Thoracic aorta (tissue), 2 donors: ENCODE measurements around the gene STKLD1. TPM values are rescaled to one million over a fixed set of nuclear protein-coding genes. Genes with fewer than 3 reads are reported as not detected.

ENCODE experiments used
- ATAC-seq: fragments of 150-250 bp; one replicate; pipeline ENCODE4 v1.8.0; 2017; ENCODE audit warnings: low read depth; ENCODE audit not compliant: insufficient number of reproducible peaks, low FRiP score
- DNase-seq: peaks from one replicate; pipeline ENCODE4 v3.0.0-alpha.2; 2020; ENCODE audit warnings: low spot score
- H3K27ac ChIP-seq, 2 donors: fragments of 200-600 bp; sonication (generic); 1 replicate in 1 of 2; 2 replicates in 1 of 2; pipeline ENCODE4 v1.5.1; 2016; ENCODE audit warnings: mild to moderate bottlenecking in 2 of 2, moderate library complexity in 2 of 2
- H3K27me3 ChIP-seq: fragments of 200-600 bp; sonication (generic); replicated peaks from 2 replicates; pipeline ENCODE4 v1.6.0; 2016; ENCODE audit warnings: mild to moderate bottlenecking; ENCODE audit not compliant: insufficient read depth
- H3K36me3 ChIP-seq: fragments of 200-600 bp; sonication (generic); one replicate; pipeline ENCODE4 v1.5.1; 2016
- H3K4me1 ChIP-seq, 2 donors: fragments of 200-600 bp; sonication (generic); 1 replicate in 1 of 2; 2 replicates in 1 of 2; pipeline versions ENCODE4 v1.5.1 to v1.6.0; 2016; ENCODE audit warnings: low read depth in 2 of 2, mild to moderate bottlenecking in 1 of 2; ENCODE audit not compliant: control insufficient read depth in 1 of 2
- H3K4me3 ChIP-seq: fragments of 200-600 bp; sonication (generic); 2 replicates; pipeline ENCODE4 v1.5.1; 2016; ENCODE audit warnings: mild to moderate bottlenecking
- H3K9me3 ChIP-seq: fragments of 200-600 bp; sonication (generic); 2 replicates; pipeline ENCODE4 v1.5.1; 2016
- total RNA-seq, 2 donors: library from RNA; depleted of rRNA; stranded (reverse); fragments of >200 nt; gene quantifications; one replicate each; pipeline versions ENCODE4 v1.1.0 to v1.2.3, GENCODE V29; 2016
- TF ChIP-seq, protein P1 (sequence below): fragments of 200-600 bp; sonication (generic); IDR thresholded peaks from one replicate; pipeline ENCODE4 v1.5.1; 2019; ENCODE audit warnings: antibody characterized with exemption

STKLD1 gene
- total RNA-seq, 2 donors from 2014 or later: 0.42 TPM; not detected in 1

DNA sequence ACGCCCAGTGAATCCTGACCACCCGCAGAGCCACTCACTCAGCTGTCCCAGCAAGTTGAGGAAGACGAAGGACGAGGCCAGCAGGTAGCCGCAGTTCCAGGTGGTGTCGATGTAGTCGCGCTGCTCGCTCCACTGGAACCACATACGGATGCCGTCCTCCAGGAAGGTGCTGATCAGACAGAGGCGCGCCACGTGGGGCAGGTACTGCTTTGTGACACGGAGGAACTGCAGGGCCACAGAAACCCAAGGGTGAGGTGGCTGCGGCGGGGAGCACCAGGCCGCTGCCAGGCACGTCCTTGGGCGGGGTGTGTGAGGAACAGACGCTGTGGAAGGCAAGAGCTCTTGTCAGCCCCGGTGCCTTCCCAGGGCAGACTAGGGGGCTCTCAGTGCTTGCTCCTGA lies 8.9 kb upstream of the STKLD1 start:
- H3K4me1 ChIP-seq: peaks cover 9 to 46% of the 10 kb centered on the region in 2 donors
- TF ChIP-seq, protein P1, sequence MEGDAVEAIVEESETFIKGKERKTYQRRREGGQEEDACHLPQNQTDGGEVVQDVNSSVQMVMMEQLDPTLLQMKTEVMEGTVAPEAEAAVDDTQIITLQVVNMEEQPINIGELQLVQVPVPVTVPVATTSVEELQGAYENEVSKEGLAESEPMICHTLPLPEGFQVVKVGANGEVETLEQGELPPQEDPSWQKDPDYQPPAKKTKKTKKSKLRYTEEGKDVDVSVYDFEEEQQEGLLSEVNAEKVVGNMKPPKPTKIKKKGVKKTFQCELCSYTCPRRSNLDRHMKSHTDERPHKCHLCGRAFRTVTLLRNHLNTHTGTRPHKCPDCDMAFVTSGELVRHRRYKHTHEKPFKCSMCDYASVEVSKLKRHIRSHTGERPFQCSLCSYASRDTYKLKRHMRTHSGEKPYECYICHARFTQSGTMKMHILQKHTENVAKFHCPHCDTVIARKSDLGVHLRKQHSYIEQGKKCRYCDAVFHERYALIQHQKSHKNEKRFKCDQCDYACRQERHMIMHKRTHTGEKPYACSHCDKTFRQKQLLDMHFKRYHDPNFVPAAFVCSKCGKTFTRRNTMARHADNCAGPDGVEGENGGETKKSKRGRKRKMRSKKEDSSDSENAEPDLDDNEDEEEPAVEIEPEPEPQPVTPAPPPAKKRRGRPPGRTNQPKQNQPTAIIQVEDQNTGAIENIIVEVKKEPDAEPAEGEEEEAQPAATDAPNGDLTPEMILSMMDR: no peak
- DNase-seq (no peak), ATAC-seq (no peak)
- H3K4me3 ChIP-seq: no peak overlapping the region
- no peaks in the 10 kb centered on the region for H3K9me3 ChIP-seq
- no peak overlapping the region for H3K27ac ChIP-seq
- H3K36me3 ChIP-seq: peaks cover 43% of the 10 kb centered on the region
- no peaks in the 10 kb centered on the region for H3K27me3 ChIP-seq

DNA sequence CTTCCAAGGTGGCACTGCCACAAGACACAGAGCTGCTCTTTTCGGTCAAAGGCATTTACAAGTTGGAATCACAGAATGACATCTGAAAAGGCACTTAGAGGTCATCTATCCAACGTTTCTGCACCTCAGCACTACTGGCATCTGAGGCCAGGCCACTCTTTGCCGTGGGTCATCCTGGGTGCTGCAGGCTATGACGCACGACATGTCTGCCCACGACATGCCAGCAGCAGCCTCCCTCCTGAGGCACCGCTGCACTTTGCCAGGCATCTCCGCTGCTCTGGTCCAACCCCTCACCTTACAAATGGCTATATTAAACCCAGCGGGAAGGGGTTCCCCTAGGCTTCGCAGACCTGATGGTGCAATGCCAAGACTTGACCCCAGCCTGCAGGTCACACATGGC lies 8.4 kb upstream of the STKLD1 start:
- TF ChIP-seq, protein P1: no peak
- DNase-seq: no peak
- ATAC-seq: no peak
- H3K27me3 ChIP-seq: no peaks in the 10 kb centered on the region
- H3K4me3 ChIP-seq: no peak overlapping the region
- H3K9me3 ChIP-seq: no peaks in the 10 kb centered on the region
- H3K27ac ChIP-seq: no peak overlapping the region
- peaks cover 14 to 52% of the 10 kb centered on the region in 2 donors for H3K4me1 ChIP-seq
- peaks cover 40% of the 10 kb centered on the region for H3K36me3 ChIP-seq

DNA sequence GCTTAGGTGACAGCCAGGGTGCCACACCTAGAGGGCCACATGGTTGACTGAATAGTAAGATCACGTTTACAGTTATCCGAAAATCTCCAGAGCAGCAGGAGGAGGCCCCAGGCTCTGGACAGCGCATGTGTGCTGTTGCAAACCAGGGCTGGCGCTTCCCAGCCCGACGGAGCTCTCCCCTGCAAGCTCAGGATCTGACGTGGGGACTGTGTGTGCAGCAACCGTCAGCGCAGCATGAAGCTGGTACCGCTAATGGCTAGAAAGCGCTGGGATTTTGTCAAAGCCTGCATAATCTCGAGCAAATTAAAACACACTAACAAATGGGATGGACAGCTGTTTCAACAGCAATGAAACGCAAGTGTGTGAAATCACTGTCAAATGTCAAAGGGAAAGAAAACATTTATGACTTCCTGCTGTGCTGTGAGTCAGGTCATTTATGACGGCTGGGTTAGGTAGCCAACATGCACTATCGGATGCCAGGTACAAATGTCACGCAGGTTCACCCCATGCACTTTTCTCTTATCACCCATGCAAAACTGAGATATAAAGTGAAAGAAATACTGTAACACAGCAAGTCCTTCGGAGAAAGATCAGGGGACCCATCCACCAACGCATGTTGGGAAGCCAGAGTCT lies 7.8 kb upstream of the STKLD1 start:
- peaks cover 19 to 58% of the 10 kb centered on the region in 2 donors for H3K4me1 ChIP-seq

DNA sequence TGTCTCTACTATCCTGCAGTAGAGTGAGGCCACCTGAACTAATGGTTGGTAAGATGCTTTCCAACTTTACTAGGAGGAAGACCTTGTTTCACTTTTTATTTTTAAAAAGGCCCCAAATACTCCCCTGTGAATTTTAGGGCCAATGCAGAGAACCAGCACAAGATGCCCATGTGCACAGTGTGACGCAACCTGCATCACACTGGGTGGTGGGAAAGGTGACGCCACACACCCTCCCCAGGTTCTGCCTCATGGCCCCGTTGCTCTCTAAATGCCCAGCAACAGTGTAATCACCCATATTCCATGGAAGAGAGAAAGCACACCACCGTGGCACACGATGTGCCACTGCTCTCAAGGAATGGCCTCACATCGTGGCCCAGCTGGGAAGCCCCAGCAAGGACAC lies 6.7 kb upstream of the STKLD1 start:
- peaks cover 25 to 68% of the 10 kb centered on the region in 2 donors for H3K4me1 ChIP-seq
- TF ChIP-seq, protein P1: no peak
- no peak for ATAC-seq
- peaks cover 28% of the 10 kb centered on the region for H3K36me3 ChIP-seq
- H3K27me3 ChIP-seq: no peaks in the 10 kb centered on the region
- no peak for DNase-seq
- H3K27ac ChIP-seq: no peak overlapping the region
- H3K4me3 ChIP-seq: no peak overlapping the region
- H3K9me3 ChIP-seq: no peaks in the 10 kb centered on the region

More for the DNA sequence above, 7.8 kb upstream of the STKLD1 start:
- ATAC-seq (peak; percentile 21), DNase-seq (no peak)
- no peak overlapping the region for H3K27ac ChIP-seq
- no peaks in the 10 kb centered on the region for H3K27me3 ChIP-seq
- no peak overlapping the region for H3K4me3 ChIP-seq
- TF ChIP-seq, protein P1: no peak
- no peaks in the 10 kb centered on the region for H3K9me3 ChIP-seq
- H3K36me3 ChIP-seq: peaks cover 38% of the 10 kb centered on the region

DNA sequence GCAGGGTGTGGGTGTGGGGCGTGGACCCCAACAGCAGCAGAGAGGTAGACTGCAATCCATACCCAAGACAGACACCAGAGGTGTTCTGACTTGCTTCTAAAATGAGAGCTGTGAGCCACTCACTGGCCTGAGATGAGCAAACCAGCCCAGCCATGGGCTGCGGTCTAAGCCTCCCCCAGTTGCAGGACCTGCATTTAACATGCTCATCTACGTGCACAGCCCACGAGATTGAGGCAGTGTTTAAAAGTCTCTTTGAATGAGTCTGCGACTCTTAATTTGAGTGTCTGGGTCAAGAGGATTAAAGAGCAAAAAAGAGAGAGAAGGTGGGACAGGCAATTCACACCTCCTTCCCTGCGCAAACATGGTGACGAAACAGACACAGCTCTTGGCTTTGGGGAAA lies 6.2 kb upstream of the STKLD1 start:
- peaks cover 26% of the 10 kb centered on the region for H3K36me3 ChIP-seq
- no peak for DNase-seq

More for the DNA sequence above, 6.2 kb upstream of the STKLD1 start:
- Histone ChIP-seq H3K9me3 (no peaks in the 10 kb centered on the region), H3K4me1 (peaks cover 27 to 72% of the 10 kb centered on the region in 2 donors), H3K4me3 (no peak overlapping the region), H3K27me3 (no peaks in the 10 kb centered on the region), H3K27ac (no peak overlapping the region)
- TF ChIP-seq, protein P1: no peak
- no peak for ATAC-seq
